PFSK-1 (cell line): ENCODE data around the gene SLPI.

Source experiments
- FOXP2 ChIP-seq: optimal IDR thresholded peaks from 2 replicates; pipeline ENCODE3; 2011; ENCODE audit warnings: borderline replicate concordance, control low read depth, inconsistent platforms; ENCODE audit not compliant: insufficient read depth; ENCODE audit errors: extremely low read length, extremely low read depth
- POLR2AphosphoS5 ChIP-seq: IDR thresholded peaks from 2 replicates; pipeline ENCODE4 v1.6.1; 2012; ENCODE audit warnings: low read depth, mild to moderate bottlenecking, control low read depth, low read length, moderate library complexity
- REST ChIP-seq, 2 experiments: IDR thresholded peaks; 2 replicates each; pipeline versions ENCODE4 v1.6.1 to v1.8.0; 2011 to 2012; ENCODE audit warnings: low read depth in 2 of 2, low read length in 2 of 2, control low read depth in 1 of 2, inconsistent platforms in 1 of 2, mild to moderate bottlenecking in 1 of 2, moderate library complexity in 1 of 2; ENCODE audit not compliant: insufficient read depth in 1 of 2
- SIN3A ChIP-seq: IDR thresholded peaks from 2 replicates; pipeline ENCODE4 v1.6.1; 2012; ENCODE audit warnings: mild to moderate bottlenecking, low read length, moderate library complexity, borderline replicate concordance; ENCODE audit not compliant: insufficient read depth
- TAF1 ChIP-seq: IDR thresholded peaks from 2 replicates; pipeline ENCODE4 v1.6.1; 2012; ENCODE audit warnings: low read length, control low read depth, borderline replicate concordance; ENCODE audit not compliant: insufficient read depth

Gene SLPI

DNA sequence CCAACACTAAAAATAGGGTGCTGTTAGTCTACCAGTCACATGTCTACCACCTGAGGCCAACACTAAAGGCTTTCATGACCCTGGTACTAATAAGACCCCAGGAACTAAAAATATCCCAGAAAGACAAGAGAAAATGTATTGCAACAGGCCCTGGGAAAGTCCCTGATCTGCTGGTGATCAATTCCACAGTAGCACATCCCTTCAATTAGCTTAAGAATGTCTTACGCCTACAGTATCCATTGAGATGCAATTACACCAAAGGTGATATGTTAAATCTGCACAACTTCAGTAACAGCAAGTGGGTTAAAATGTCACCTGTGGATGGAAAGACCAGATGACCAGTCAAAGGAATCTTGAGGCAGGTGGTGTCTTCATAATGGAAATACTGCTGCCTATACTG is 44.4 kb downstream of the SLPI start:
- TF ChIP-seq FOXP2 (no peak), SIN3A (no peak), REST (IDR thresholded peaks at IDR 0.05; ENCODE audit: insufficient read depth in 1 of 2, low read depth in 2 of 2, low read length in 2 of 2) (no peak), POLR2AphosphoS5 (no peak), TAF1 (no peak)

DNA sequence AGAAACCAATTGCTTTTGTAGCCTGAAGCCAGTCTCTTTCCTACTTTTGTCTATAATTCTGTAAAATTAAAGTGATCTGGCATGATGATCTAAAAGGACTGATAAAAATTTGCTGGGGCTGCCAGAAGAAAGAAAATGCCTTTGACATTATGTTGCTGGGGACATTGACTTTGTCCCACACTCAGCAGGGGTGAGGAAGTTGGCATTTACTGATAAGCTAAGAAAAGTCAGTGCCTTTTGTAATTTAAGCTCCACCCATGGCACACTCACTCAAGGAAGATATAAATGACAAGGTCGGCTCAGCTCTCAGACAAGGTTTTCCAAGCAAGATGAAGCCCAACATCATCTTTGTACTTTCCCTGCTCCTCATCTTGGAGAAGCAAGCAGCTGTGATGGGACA is 47.6 kb downstream of the SLPI start, which contains the start of gene SEMG1:
Gene SEMG1 (plus strand): TSS at position 309 of the 400 bp plus-strand sequence. CDS start 21 bp downstream, at position 330.
- TF ChIP-seq TAF1 (no peak), REST (IDR thresholded peaks at IDR 0.05; ENCODE audit: insufficient read depth in 1 of 2, low read depth in 2 of 2, low read length in 2 of 2) (no peak), POLR2AphosphoS5 (no peak)
